ENCODE data around the gene LRBA.

Gene LRBA

GRCh38 chr4:150384249-150384648, 630.8 kb downstream of the LRBA start:
- in situ Hi-C loops (cut with MboI; ENCODE audit: low pct_unique_long_range_greater_than_20kb, low sequenced_read_pairs, unreplicated experiment) = no loop called here
- no peak for DNase-seq (ENCODE audit: low spot score)
- TF ChIP-seq CTCF (IDR thresholded peaks at IDR 0.05; ENCODE audit: extremely low read depth, insufficient read depth, missing control alignments) = no peak

GRCh38 chr4:150382028-150382427, 633.1 kb downstream of the LRBA start:
- TF ChIP-seq CTCF (IDR thresholded peaks at IDR 0.05; ENCODE audit: extremely low read depth, insufficient read depth, missing control alignments) = no peak
- in situ Hi-C loops (cut with MboI; ENCODE audit: low pct_unique_long_range_greater_than_20kb, low sequenced_read_pairs, unreplicated experiment) = no loop called here
- DNase-seq (ENCODE audit: low spot score) = no peak

GRCh38 chr4:150381609-150382008, 633.5 kb downstream of the LRBA start:
- TF ChIP-seq CTCF (IDR thresholded peaks at IDR 0.05; ENCODE audit: extremely low read depth, insufficient read depth, missing control alignments) = no peak
- in situ Hi-C loops (cut with MboI; ENCODE audit: low pct_unique_long_range_greater_than_20kb, low sequenced_read_pairs, unreplicated experiment) = no loop called here
- DNase-seq (ENCODE audit: low spot score) = no peak

- in situ Hi-C loops (cut with MboI; ENCODE audit: low pct_unique_long_range_greater_than_20kb, low sequenced_read_pairs, unreplicated experiment) = no loop called here
- no peak for TF ChIP-seq CTCF (IDR thresholded peaks at IDR 0.05; ENCODE audit: extremely low read depth, insufficient read depth, missing control alignments)
- no peak for DNase-seq (ENCODE audit: low spot score)
Measured at GRCh38 chr4:150381036-150381435, 634.0 kb downstream of the LRBA start.

GRCh38 chr4:150379454-150379853, 635.6 kb downstream of the LRBA start:
- TF ChIP-seq CTCF (IDR thresholded peaks at IDR 0.05; ENCODE audit: extremely low read depth, insufficient read depth, missing control alignments) = no peak
- in situ Hi-C loops (cut with MboI; ENCODE audit: low pct_unique_long_range_greater_than_20kb, low sequenced_read_pairs, unreplicated experiment) = no loop called here

GRCh38 chr4:150375025-150375424, 640.1 kb downstream of the LRBA start:
- in situ Hi-C loops (cut with MboI; ENCODE audit: low pct_unique_long_range_greater_than_20kb, low sequenced_read_pairs, unreplicated experiment) = no loop called here
- no peak for DNase-seq (ENCODE audit: low spot score)
- no peak for TF ChIP-seq CTCF (IDR thresholded peaks at IDR 0.05; ENCODE audit: extremely low read depth, insufficient read depth, missing control alignments)

More at GRCh38 chr4:150379454-150379853, 635.6 kb downstream of the LRBA start:
- DNase-seq (ENCODE audit: low spot score) = no peak

- in situ Hi-C loops (cut with MboI; ENCODE audit: low pct_unique_long_range_greater_than_20kb, low sequenced_read_pairs, unreplicated experiment) = no loop called here
- TF ChIP-seq CTCF (IDR thresholded peaks at IDR 0.05; ENCODE audit: extremely low read depth, insufficient read depth, missing control alignments) = no peak
- no peak for DNase-seq (ENCODE audit: low spot score)
Measured at GRCh38 chr4:150371869-150372268, 643.2 kb downstream of the LRBA start.

All from GM13977 (cell line).